ENCODE data around the gene MX2. TPM values are rescaled to one million over a fixed set of nuclear protein-coding genes. Genes with fewer than 3 reads are reported as not detected.

MX2 gene
- total and polyA plus RNA-seq, 9 donors = 0.72 to 3.2 (median 1.4) TPM

- Histone ChIP-seq H3K27ac (ENCODE audit: low read length) (no peak overlapping the region), H3K4me1 (ENCODE audit: control insufficient read depth, insufficient read depth, low read length) (no peaks in the 10 kb centered on the region), H3K27me3 (ENCODE audit: control insufficient read depth, insufficient read depth, low read length) (no peaks in the 10 kb centered on the region), H3K36me3 (ENCODE audit: control insufficient read depth, insufficient read depth, low read length) (no peaks in the 10 kb centered on the region), H3K4me3 (ENCODE audit: low read length) (no peak overlapping the region), H3K9me3 (replicated peaks; ENCODE audit: control insufficient read depth, low read depth, low read length) (no peaks in the 10 kb centered on the region)
- no peak for DNase-seq
- WGBS (ENCODE audit: insufficient coverage) = no CpG with 5 or more reads among the region's 4 CpGs
Observed at GRCh38 chr21:41342035-41342434, 19.8 kb upstream of the MX2 start.

GRCh38 chr21:41344146-41344545 is 17.7 kb upstream of the MX2 start:
- H3K27ac ChIP-seq (ENCODE audit: low read length) = no peak overlapping the region
- WGBS (ENCODE audit: insufficient coverage) = 79% methylated on average over 3 of the region's 9 CpGs
- H3K4me1 ChIP-seq (ENCODE audit: control insufficient read depth, insufficient read depth, low read length) = no peaks in the 10 kb centered on the region
- no peak overlapping the region for H3K4me3 ChIP-seq (ENCODE audit: low read length)
- no peaks in the 10 kb centered on the region for H3K36me3 ChIP-seq (ENCODE audit: control insufficient read depth, insufficient read depth, low read length)
- H3K9me3 ChIP-seq (replicated peaks; ENCODE audit: control insufficient read depth, low read depth, low read length) = no peaks in the 10 kb centered on the region
- no peak for DNase-seq
- H3K27me3 ChIP-seq (ENCODE audit: control insufficient read depth, insufficient read depth, low read length) = no peaks in the 10 kb centered on the region

- DNase-seq = no peak
- Histone ChIP-seq H3K4me3 (ENCODE audit: low read length) (no peak overlapping the region), H3K36me3 (ENCODE audit: control insufficient read depth, insufficient read depth, low read length) (no peaks in the 10 kb centered on the region), H3K27me3 (ENCODE audit: control insufficient read depth, insufficient read depth, low read length) (no peaks in the 10 kb centered on the region), H3K4me1 (ENCODE audit: control insufficient read depth, insufficient read depth, low read length) (no peaks in the 10 kb centered on the region), H3K9me3 (replicated peaks; ENCODE audit: control insufficient read depth, low read depth, low read length) (no peaks in the 10 kb centered on the region), H3K27ac (ENCODE audit: low read length) (no peak overlapping the region)
- WGBS (ENCODE audit: insufficient coverage) = 80% methylated on average over 1 of the region's 4 CpGs
Observed at GRCh38 chr21:41345356-41345755, 16.5 kb upstream of the MX2 start.

GRCh38 chr21:41345934-41346685 is 15.7 kb upstream of the MX2 start:
- DNase-seq = no peak
- Histone ChIP-seq H3K27me3 (ENCODE audit: control insufficient read depth, insufficient read depth, low read length) (no peaks in the 10 kb centered on the region), H3K36me3 (ENCODE audit: control insufficient read depth, insufficient read depth, low read length) (no peaks in the 10 kb centered on the region), H3K27ac (ENCODE audit: low read length) (no peak overlapping the region), H3K9me3 (replicated peaks; ENCODE audit: control insufficient read depth, low read depth, low read length) (no peaks in the 10 kb centered on the region), H3K4me3 (ENCODE audit: low read length) (no peak overlapping the region), H3K4me1 (ENCODE audit: control insufficient read depth, insufficient read depth, low read length) (no peaks in the 10 kb centered on the region)
- WGBS (ENCODE audit: insufficient coverage) = 63% methylated on average over 1 of the region's 13 CpGs

- Histone ChIP-seq H3K36me3 (ENCODE audit: control insufficient read depth, insufficient read depth, low read length) (no peaks in the 10 kb centered on the region), H3K4me1 (ENCODE audit: control insufficient read depth, insufficient read depth, low read length) (no peaks in the 10 kb centered on the region), H3K4me3 (ENCODE audit: low read length) (no peak overlapping the region), H3K27ac (ENCODE audit: low read length) (no peak overlapping the region), H3K9me3 (replicated peaks; ENCODE audit: control insufficient read depth, low read depth, low read length) (no peaks in the 10 kb centered on the region), H3K27me3 (ENCODE audit: control insufficient read depth, insufficient read depth, low read length) (no peaks in the 10 kb centered on the region)
- no peak for DNase-seq
- WGBS (ENCODE audit: insufficient coverage) = 81% methylated on average over 5 of the region's 8 CpGs
Observed at GRCh38 chr21:41346758-41347157, 15.1 kb upstream of the MX2 start.

- DNase-seq = no peak
- Histone ChIP-seq H3K36me3 (ENCODE audit: control insufficient read depth, insufficient read depth, low read length) (no peaks in the 10 kb centered on the region), H3K4me1 (ENCODE audit: control insufficient read depth, insufficient read depth, low read length) (no peaks in the 10 kb centered on the region), H3K9me3 (replicated peaks; ENCODE audit: control insufficient read depth, low read depth, low read length) (no peaks in the 10 kb centered on the region), H3K27me3 (ENCODE audit: control insufficient read depth, insufficient read depth, low read length) (no peaks in the 10 kb centered on the region), H3K4me3 (ENCODE audit: low read length) (no peak overlapping the region), H3K27ac (ENCODE audit: low read length) (no peak overlapping the region)
- WGBS (ENCODE audit: insufficient coverage) = no CpG with 5 or more reads among the region's 6 CpGs
Observed at GRCh38 chr21:41348434-41348833, 13.4 kb upstream of the MX2 start.

GRCh38 chr21:41349126-41349525 is 12.7 kb upstream of the MX2 start:
- DNase-seq = no peak
- H3K27me3 ChIP-seq (ENCODE audit: control insufficient read depth, insufficient read depth, low read length) = no peaks in the 10 kb centered on the region
- no CpG with 5 or more reads among the region's 7 CpGs for WGBS (ENCODE audit: insufficient coverage)
- H3K36me3 ChIP-seq (ENCODE audit: control insufficient read depth, insufficient read depth, low read length) = no peaks in the 10 kb centered on the region
- H3K27ac ChIP-seq (ENCODE audit: low read length) = no peak overlapping the region
- no peak overlapping the region for H3K4me3 ChIP-seq (ENCODE audit: low read length)
- H3K9me3 ChIP-seq (replicated peaks; ENCODE audit: control insufficient read depth, low read depth, low read length) = no peaks in the 10 kb centered on the region
- H3K4me1 ChIP-seq (ENCODE audit: control insufficient read depth, insufficient read depth, low read length) = no peaks in the 10 kb centered on the region

GRCh38 chr21:41349619-41350390 is 12.0 kb upstream of the MX2 start:
- Histone ChIP-seq H3K4me3 (ENCODE audit: low read length) (no peak overlapping the region), H3K4me1 (ENCODE audit: control insufficient read depth, insufficient read depth, low read length) (no peaks in the 10 kb centered on the region), H3K27ac (ENCODE audit: low read length) (no peak overlapping the region), H3K27me3 (ENCODE audit: control insufficient read depth, insufficient read depth, low read length) (no peaks in the 10 kb centered on the region), H3K9me3 (replicated peaks; ENCODE audit: control insufficient read depth, low read depth, low read length) (no peaks in the 10 kb centered on the region), H3K36me3 (ENCODE audit: control insufficient read depth, insufficient read depth, low read length) (no peaks in the 10 kb centered on the region)
- DNase-seq = peak; percentile 39
- WGBS (ENCODE audit: insufficient coverage) = 74% methylated on average over 13 of the region's 19 CpGs

- Histone ChIP-seq H3K4me1 (ENCODE audit: control insufficient read depth, insufficient read depth, low read length) (no peaks in the 10 kb centered on the region), H3K4me3 (ENCODE audit: low read length) (no peak overlapping the region), H3K27me3 (ENCODE audit: control insufficient read depth, insufficient read depth, low read length) (no peaks in the 10 kb centered on the region), H3K27ac (ENCODE audit: low read length) (no peak overlapping the region), H3K36me3 (ENCODE audit: control insufficient read depth, insufficient read depth, low read length) (no peaks in the 10 kb centered on the region), H3K9me3 (replicated peaks; ENCODE audit: control insufficient read depth, low read depth, low read length) (no peaks in the 10 kb centered on the region)
- DNase-seq = no peak
- 85% methylated on average over 10 of the region's 16 CpGs for WGBS (ENCODE audit: insufficient coverage)
Observed at GRCh38 chr21:41350436-41351155, 11.2 kb upstream of the MX2 start.

- Histone ChIP-seq H3K27me3 (ENCODE audit: control insufficient read depth, insufficient read depth, low read length) (no peaks in the 10 kb centered on the region), H3K4me1 (ENCODE audit: control insufficient read depth, insufficient read depth, low read length) (peaks cover 20% of the 10 kb centered on the region), H3K36me3 (ENCODE audit: control insufficient read depth, insufficient read depth, low read length) (no peaks in the 10 kb centered on the region), H3K9me3 (replicated peaks; ENCODE audit: control insufficient read depth, low read depth, low read length) (no peaks in the 10 kb centered on the region), H3K27ac (ENCODE audit: low read length) (no peak overlapping the region), H3K4me3 (ENCODE audit: low read length) (no peak overlapping the region)
- no peak for DNase-seq
- no CpG with 5 or more reads among the region's 8 CpGs for WGBS (ENCODE audit: insufficient coverage)
Observed at GRCh38 chr21:41357546-41357945, 4.3 kb upstream of the MX2 start.

Measured in muscle of leg (tissue), 11 donors.